GM18861 (cell line): Measurements from ENCODE around the gene SMIM29.

ENCODE experiments used
- ATAC-seq: cut with Tn5 transposase; IDR thresholded peaks from one replicate; pipeline ENCODE4 v1.9.1; 2021; ENCODE audit not compliant: unreplicated experiment

Gene SMIM29

GRCh38 chr6:34227761-34228421 lies 20.9 kb downstream of the SMIM29 start:
- no peak for ATAC-seq

- ATAC-seq, result no peak
Observed at GRCh38 chr6:34226731-34227586, 21.8 kb downstream of the SMIM29 start.

GRCh38 chr6:34226066-34226465 lies 22.7 kb downstream of the SMIM29 start:
- ATAC-seq, result no peak

GRCh38 chr6:34225551-34225950 lies 23.3 kb downstream of the SMIM29 start:
- ATAC-seq, result no peak

DNA sequence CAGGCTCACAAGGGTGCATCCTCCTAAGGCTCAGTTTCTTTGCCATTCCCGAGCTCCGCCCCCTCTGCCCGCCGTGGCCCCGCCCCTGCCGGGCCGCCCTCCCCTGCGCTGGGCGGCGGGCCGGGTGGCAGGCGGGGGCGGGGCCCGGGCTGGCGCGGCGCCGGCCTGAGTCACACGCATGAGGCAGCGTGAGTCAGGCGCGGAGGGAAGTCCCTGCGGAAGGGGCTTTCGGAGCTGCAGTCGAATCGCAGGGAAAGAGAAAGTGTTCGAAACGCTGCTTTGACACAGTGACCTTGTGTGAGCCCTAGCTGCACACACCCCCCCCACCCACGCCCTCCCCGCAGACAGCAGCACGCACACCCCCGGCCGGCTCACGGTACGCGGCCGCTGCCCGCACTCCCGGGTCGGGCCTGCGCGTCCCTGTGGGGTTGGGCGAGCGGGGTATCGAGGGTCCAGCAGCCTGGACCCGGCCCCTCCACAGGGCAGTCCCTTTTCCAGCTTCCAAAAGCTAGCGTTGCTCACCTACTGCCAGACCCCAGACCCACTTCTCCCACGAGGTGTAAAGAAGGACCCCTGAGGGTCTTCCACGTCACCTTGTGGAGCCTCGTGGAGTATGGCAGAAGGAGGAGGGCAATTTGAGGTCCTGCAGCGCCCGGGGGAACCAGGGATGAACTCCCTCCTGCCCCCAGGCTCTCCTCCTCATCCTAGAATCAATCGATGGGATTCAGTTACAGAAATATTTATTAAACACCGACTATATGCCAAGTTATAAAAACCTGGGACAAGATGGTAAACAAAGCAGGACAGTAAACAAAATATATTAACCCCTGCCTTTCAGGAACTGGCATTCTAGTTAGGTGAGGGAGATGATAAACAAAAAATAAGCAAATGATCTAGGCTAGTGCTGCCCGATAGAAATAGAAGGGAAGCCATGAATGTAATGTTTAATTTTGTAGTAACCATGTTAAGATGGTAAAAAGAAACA lies 24.6 kb downstream of the SMIM29 start:
- ATAC-seq, result peak; percentile 75

GRCh38 chr6:34223381-34223955 lies 25.3 kb downstream of the SMIM29 start:
- ATAC-seq, result peak; percentile 18

DNA sequence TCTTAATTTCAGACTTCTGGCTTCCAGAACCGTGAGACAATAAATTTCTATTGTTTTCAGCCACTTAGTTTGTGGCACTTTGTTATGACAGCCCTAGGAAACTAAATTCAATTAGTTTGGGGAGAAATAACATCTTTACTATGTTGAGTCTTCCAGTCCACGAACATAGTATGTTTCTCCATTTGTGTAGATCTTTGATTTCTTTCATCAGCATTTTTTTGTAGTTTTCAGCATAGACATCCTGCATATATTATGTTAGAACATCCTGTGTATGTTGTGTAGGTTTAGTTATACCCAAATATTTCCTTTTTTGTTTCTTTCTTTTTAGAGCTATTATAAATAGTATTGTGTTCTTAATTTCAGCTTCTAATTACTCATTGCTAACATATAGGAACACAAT lies 30.1 kb downstream of the SMIM29 start:
- ATAC-seq, result no peak

DNA sequence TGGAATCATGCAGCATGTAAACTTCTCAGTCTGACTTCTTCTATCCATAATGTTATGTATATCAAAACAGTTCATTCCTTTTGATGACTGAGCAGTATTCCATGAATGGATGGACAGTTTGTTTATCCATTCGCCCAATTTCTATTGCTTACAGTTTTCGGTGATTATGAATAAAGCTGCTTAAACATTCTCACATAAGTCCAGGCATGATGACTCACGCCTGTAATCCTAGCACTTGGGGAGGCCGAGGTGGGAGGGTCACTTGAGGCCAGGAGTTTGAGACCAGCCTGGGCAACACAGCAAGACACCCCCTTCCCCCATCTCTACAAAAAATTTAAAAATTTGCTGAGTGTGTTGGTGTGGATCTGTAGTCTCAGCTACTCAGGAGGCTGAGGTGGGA lies 35.0 kb downstream of the SMIM29 start:
- no peak for ATAC-seq

DNA sequence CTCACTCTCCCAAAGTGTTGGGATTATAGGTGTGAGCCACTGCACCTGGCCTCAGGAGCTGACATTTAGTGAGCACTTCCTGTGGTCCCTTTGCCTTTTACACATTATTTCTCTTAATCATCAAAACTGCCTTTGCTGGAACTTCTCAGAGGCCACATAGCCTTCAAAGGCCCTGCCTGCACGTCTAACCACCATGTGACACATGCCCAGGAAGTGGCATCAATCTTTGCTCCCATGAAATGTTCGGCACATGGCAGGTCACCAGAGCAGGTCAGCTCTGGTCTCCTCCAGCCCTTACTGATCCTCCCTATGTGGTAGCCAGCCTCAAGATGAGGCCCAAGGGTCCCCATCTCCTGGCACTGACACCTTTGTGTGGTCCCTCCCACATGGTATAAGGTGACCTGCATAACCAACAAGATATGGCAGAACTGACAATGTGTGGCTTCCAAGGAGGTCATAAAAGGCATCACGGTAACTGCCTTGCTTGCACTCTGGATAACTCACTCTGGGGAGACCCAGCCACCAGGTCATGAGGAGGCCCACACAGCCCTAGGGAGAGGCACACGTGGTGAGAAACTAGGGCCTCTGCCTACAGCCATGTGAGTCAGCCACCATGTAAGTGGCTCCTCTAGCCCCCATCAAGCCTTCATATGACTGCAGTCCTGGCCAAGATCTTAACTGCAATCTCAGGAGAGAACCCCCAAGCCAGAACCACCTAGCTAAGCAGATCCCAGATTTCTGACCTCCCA lies 40.9 kb downstream of the SMIM29 start:
- no peak for ATAC-seq

DNA sequence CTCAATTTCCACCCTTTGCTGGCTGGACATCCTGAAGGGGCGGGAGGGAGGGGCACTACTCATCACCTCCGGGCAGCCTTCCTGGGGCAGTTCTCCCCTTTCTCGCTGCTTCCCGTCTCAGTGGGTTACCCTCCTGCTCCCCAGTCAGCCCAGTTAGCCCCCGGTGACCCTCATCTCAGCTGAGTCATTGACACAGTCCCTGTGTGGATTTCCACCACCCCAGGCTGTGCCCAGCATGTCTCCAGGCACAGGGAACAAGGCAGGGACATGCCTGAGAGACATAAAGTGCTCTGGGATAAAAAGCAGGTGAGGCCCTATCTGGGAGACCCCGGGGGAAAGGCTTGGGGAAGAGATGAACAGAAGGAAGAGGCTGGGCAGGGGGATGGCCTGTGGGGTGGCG lies 42.1 kb downstream of the SMIM29 start:
- ATAC-seq, result no peak

DNA sequence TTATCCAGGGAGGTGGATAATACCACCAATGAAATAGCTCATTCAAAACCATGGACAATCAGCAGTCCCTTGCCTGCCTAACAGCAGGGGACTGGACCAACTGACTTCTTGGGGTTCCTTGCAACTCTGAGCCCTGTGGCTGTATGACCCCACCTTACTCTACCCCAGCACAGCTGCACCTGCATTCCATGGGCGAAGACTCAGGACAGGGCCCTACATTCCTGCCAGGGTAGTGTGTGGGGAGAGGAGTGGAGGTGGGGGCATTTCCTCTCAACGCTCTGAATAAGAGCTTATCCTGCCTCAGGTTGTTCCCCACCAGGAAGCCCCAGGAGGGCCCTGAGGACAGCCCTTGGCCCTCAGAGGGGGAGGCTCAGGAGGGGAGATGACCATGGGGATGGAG lies 42.9 kb downstream of the SMIM29 start:
- ATAC-seq, result no peak

DNA sequence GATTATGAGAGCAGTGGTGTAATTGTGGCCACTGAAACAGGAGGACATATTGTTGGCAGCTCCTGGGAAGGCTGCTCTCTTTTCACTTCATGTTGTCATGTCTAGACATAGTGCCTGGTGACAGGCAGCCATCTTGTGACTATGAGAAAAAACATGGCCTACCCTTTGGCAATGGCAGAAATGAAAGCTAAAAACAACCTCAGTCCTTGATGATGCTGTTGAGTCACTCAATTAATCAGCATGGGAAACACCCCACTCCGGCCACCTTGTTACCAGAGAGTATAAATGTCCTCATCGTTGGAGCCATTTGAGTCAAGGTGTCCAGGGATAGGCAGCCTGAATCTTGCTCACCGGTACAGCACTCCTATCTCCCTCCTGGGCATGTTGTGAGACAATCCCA lies 43.3 kb downstream of the SMIM29 start:
- ATAC-seq, result no peak

DNA sequence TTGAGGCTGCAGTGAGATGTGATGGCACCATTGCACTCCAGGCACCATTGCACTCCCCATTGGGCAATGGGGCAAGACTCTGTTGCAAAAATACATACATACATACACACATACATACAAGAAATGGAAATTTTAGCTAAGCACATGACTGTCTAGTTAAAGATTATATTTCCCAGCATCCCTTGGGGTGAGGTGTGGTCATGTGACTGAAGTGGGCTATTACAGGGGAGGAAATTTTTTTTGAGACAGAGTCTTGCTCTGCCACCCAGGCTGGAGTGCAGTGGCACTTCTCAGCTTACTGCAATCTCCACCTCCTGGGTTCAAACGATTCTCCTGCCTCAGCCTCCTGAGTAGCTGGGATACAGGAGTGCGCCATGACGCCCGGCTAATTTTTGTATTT lies 44.1 kb downstream of the SMIM29 start:
- ATAC-seq, result no peak

GRCh38 chr6:34202329-34203201 lies 46.2 kb downstream of the SMIM29 start:
- no peak for ATAC-seq

- no peak for ATAC-seq
Observed at GRCh38 chr6:34201455-34202107, 47.2 kb downstream of the SMIM29 start.

- no peak for ATAC-seq
Observed at GRCh38 chr6:34200340-34200971, 48.4 kb downstream of the SMIM29 start.

GRCh38 chr6:34196833-34197195 lies 52.0 kb downstream of the SMIM29 start:
- ATAC-seq, result no peak
